ENCODE measurements around the gene KLRC3.
A peak's percentile ranks its signal among the peaks of the same experiment; 100 is the strongest.
"Not testable (repeated sequence)": the region's sequence is repeated elsewhere in the genome, so short reads cannot be mapped to it uniquely, and the experiment has no call there.

KLRC3 gene

DNA sequence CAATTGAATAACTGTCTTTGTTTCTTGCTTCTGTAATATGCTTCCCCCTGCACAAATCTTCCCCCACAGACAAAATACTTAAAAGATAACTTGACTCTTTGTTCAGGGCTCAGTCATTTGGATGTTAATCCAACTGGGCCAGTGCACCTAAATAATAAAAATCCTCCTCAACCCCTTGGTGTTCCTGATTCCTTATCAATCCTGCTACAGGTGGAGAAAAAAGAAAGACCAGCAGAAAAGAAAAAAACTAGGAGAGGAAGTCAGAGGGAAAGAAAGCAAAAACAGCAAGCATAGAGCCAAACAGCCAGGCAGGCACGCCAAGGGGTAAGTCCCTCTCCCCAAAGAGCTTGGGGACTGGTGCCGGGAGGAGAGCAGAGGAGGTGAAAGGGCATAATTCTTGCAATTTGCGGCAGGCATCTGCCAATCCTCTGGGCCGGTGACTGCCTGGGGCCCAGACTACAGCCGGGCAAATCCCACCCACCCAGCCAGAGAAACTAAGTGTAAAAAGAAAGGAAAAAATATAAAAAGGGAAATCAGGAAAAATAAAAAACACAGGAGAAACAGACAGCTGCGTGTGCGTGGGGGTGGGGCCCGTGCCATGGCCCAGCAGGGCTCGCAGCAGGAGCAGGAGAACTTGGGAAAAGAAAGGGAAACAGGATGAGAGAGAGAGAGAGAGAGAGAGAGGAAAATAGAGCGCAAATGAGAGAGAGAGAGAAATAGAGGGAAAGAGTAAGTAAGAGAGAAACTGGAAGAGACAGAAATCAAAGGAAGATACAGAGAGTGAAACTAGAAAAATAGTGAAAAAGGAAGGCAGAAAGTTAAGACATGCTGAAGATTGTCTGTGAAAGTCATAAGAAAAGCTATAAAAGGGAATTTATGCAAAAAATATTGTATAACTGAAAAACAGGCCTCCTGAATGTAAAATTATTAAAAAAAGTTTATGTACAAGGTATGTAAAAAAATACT, 51.9 kb downstream of the KLRC3 start:
- no peak for DNase-seq (ENCODE audit: low spot score)

DNA sequence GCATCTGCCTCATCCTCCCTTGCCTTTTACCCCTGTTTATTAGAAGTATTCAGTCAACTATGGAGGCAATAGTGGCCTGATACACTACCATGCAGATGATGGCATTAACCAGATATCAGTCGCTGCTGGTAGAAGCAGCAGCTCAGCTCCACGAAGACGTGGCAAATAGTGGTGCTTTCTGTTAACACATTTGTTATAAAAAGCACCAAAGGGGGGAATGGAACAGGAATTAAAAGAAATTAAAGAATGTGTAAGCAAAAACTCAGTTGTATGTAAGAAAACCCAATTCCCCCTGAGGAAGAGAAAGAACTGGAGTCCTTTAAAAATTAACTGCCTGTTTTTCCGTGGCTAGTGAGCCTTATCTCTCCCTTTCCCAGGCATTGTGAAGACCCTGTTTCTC, 52.7 kb downstream of the KLRC3 start:
- not testable (repeated sequence) for DNase-seq (ENCODE audit: low spot score)

DNA sequence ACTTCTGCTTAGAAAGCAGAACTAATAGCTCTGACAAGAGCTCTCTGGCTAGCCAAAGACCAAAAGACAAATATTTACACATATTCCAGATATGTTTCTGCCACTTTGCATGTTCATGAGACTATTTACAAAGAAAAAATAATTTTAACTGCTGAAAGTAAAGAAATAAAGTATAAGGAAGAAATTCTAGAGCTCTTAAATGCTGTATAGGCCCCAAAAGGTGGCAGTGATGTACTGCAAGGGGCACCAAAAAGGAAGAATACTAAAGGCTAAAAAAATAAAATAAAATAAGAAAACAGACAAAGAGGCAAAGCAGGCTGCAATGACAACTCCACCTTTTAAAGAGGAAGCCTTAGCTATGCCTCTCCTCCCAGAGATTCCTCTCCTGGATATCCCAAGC, 53.5 kb downstream of the KLRC3 start:
- DNase-seq (ENCODE audit: low spot score), result no peak

DNA sequence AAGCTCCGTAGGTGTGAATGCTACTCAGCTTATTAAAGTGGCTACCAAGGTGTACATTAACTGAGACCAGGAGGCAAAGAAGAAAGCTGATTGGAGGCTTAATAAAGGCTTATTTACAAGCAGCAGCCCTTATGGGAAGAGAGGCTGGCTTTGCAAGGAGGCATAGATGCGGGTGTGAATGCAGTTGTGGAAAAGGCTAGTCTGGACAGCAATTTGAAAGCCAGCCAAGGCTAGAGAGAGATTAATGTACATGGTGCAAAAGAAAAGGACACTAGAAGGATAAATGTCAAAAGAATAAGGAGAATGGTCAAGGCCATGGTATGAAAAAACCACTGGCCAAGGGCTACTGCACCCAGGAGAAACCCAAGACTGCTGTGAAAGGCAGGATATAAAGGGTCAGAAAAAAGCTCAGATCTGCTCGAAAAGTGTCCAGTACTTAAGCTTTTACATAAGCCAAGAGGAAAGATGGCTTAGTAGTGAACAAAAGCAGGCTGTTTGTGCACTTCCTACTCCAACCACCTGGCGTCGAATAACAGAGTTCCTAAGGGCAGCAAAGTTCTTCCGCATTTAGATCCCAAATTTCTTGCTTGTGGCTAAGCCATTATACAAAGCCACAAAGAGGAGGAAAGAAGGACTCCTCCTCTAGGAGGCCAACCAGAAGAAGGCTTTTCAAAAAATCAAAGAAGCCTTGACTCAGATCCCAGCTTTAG, 54.5 kb downstream of the KLRC3 start:
- no peak for DNase-seq (ENCODE audit: low spot score)

DNA sequence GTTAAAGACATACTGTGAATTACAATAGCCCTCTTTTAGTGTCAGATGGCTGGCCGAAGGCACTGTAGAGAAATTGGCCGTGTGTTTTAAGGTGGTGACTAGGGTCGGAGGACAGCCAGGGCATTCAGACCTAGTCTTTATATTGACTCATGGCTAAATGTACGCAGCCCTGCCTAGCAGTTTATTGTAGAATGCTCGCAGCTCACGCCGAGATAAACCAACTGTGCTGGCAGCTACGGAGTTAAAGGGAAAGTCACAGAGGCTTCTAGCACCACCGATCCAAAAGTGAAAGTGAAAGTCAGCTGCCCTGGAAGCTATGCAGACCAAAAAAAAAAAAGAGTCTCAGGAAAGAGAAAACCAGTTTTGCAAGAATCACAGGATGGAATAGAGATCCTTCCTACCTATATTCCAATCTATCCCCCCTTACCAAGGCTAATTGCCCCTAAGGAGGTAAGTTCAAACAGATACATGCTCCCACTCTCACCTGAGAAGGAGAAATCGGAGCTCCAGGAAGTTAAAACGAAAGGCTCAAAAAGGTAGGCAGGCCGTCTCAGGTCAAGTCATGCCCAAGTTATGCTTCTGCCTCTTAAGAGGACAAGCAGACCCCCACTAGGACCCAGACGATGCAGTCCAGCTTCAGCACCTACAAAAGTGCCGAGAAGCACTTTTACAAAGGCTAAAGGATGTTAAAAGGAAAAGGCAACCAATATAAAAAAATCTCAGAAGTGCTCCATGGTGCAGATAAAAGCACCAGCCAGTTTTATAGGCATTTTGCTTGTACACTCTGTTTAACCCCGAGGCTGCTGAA, 55.4 kb downstream of the KLRC3 start:
- DNase-seq (ENCODE audit: low spot score), result peak; percentile 59

DNA sequence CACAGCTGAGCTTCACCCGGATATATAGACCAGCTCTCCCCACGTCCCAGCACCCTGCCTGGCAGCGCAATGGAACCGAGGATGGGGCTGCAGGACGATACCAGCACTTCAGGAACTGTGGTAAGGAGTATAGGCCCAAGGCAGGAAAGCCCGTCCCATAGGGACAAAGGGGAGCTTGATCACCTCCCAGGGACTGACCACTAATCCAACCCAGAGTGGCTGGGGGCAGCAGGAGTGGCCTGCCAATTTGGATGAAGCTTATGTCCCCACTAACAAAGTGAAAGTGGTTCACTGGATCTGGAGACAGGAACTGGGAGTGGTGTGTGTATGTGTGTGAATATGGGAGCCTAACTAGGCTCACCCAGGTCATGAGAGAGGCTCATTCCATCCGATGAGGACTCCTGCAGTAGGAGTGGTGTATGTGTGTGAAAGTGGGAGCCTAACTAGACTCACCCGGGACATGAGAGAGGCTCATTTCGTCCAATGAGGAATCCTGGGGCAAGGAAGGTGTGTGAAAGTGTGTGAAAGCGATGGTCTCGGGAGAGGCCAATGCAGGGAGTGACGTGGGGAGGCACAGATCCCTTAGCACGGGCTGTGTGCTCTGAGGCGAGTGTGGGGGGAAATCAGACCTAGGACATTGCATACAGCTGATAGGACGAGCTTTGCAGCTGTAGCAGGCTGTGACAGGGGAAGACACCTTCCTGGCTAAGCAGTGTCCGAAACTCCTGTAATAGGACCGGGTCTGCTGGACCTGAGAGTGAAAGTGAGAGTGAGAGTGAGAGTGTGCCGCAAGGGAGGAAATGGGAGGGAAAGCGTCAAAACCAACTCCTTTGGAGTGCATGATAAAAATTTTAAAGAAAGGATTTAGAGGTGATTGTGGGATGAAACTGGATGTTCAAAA, 56.2 kb downstream of the KLRC3 start:
- DNase-seq (ENCODE audit: low spot score), result no peak

DNA sequence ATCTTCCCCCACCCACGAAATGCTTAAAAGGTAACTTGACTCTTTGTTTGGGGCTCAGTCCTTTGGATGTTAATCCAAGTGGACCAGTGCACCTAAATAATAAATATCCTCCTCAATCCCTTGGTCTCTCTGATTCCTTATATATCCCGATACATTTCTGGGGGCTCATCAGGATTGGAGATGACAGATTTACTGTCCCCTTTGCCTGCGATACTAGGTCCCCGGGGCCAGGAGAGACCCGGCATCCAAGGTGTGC, 56.8 kb downstream of the KLRC3 start:
- DNase-seq (ENCODE audit: low spot score), result no peak

DNA sequence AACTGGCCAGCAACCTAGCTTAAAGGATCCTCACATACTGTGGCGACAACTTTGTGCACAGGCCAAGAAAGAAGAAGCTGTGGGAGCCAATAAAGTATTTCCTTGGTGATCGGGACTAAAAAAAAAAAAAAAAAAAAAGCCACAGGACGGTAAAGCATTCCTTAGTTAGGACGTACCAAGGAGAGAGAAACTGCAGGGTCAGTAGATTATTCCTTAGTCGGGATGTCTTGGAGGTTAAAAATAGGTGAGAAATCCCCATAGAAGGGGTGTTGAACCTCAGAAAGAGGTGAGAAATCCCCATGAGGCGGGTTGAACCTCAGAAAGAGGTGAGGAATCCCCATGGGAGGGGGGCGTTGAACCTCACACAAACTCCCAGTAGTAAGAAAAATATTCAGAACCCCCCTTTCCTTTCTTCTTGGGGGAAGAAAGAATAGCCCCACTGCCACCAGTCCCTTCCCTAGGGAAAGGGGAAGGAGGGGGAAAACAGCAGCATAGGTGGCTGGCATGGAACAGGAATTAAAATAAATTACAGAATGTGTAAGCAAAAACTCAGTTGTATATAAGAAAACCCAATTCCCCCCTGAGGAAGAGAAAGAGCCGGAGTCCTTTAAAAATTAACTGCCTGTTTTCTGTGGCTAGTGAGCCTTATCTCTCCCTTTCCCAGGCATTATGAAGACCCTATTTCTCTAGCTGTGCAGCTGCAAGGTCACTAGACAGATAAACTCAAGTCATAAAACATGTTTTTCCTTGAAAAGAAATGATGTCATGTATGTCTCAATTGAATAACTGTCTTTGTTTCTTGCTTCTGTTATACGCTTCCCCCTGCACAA, 57.4 kb downstream of the KLRC3 start:
- DNase-seq (ENCODE audit: low spot score), result no peak

DNA sequence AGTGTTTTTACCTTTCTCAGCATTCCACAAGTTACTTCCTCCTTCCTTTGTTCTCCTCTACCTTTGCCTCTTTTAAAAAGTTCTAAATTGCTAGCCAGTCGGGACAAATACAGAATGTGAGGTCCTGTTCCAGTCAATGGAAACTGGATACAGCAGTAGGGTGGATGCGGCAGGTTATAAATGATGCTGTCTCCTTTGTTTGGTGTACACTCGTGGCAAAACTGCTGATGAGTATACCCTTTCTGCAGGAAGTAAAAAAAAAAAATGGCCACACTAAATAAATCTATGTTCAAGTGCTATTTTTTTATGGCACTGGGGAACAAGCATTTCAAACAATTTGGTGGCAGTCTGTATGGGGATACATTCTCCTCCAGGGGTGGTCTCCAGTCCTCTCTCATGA, 58.1 kb downstream of the KLRC3 start:
- no peak for DNase-seq (ENCODE audit: low spot score)

Measured in iPS-NIHi11 (cell line).